Stimulated activated CD4-positive, alpha-beta T cell treated with anti-CD3 and anti-CD28 coated beads, Interleukin-15, amount 100 ng/mL, for 1 hour (primary cell): Measurements from ENCODE around the gene ALOX15.
"Not testable (repeated sequence)": the region's sequence is repeated elsewhere in the genome, so short reads cannot be mapped to it uniquely, and the experiment has no call there.

Experiments
- DNase-seq, 2 donors: peaks; one replicate each; pipeline ENCODE4 v3.0.0-alpha.2; 2020; ENCODE audit warnings: low read depth in 1 of 2, low spot score in 1 of 2

The ALOX15 gene

GRCh38 chr17:4594931-4595684 is 46.4 kb downstream of the ALOX15 start:
- DNase-seq, result peak in 1 of 2 donors; percentile 24

DNA sequence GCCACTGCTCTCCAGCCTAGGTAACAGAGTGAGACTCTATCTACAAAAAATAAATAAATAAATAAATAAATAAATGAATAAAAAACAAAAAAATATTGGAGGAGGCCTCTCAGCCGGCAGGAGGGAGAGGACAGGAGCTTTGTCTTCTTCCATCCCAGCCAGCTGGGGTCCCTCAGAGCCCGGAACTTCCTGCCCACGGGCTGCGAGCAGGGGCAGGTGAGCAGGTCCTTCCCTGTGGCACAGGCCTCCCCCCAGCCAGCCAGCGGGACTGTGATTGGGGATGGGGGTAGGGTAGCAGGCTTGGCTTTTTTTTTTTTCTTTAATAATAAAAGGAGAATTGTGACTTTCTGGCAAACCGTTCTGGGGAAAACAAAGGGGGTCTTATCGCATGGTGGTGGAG is 47.1 kb downstream of the ALOX15 start:
- DNase-seq, result no peak

DNA sequence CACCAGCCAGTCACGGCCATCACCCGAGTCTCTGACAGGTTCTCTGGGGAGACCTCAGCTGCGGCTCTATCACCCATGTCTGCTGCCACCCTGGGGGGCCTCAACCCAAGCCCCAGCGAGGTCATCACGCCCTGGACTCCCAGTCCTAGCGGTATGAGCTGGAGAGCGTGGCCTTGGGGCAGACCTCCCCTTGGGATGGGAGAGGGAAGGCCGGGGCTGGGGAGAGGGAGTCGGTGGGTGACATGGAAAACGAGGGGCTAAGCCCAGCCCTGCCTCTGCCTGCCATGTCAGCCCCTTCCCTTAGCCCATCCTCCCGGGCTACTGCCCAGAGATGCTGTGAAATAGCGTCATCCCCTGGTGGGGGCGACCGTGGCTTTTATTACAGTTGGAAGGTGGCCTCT is 48.5 kb downstream of the ALOX15 start:
- DNase-seq, result no peak

GRCh38 chr17:4592240-4593005 is 49.1 kb downstream of the ALOX15 start:
- no peak for DNase-seq

- no peak for DNase-seq
These were observed 49.9 kb downstream of the ALOX15 start for GRCh38 chr17:4591529-4591928.

DNA sequence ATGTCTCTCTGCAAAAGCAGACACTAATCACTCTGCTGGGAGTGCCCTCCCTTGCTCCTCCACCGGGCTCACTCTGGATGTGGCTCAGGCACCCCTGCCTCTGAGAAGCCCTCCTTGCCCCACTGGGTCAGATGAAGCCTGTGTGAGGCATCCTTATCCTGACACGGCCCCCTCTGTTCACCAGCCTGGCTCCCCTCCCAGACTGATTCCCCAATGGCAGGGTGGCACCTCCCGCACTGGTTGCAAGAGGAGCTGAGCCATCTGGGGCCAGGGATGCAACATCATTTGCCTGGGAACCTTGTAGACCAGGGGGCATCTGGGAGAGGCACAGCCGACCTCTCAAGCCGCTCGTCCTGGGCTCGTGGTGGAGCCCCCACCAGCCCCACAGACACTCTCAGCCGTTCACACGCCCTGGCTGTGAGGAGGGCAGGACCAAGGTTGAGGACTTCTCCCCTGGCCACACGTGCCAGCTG is 50.5 kb downstream of the ALOX15 start:
- DNase-seq, result no peak

DNA sequence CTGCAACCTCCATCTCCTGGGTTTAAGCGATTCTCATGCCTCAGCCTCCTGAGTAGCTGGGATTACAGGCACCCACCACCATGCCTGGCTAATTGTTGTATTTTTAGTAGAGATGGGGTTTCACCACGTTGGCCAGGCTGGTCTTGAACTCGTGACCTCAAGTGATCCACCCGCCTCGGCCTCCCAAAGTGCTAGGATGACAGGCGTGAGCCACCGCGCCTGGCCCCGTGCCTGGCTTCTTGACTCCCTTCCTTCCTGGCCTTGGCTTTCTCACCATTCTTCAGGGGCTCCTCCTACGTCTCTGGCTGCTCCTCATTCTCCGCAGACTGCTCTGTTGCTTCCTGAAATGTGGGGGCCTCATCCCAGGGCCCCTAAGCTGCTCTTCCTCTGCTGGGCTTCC is 51.4 kb downstream of the ALOX15 start:
- not testable (repeated sequence) for DNase-seq

GRCh38 chr17:4588898-4589625 is 52.4 kb downstream of the ALOX15 start:
- no peak for DNase-seq

DNA sequence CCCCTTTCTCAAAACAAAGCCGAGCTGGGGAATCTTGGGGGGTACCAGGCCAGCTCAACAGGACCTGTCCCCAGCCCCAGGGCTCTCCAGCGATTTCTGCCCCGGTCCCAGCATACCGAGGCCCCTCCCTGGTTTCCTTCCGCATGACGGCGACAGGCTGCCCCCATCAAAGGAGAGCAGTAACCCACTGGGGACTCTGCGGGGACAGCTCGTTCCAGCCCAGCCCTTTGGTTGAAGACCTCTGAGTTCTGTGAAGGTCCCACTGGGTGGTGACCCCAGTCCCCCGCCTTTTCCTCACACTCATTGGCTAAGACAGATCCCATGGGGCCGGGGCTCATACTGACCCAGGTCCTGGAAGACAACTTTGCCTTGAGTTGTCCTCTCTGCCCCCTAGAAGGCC is 53.1 kb downstream of the ALOX15 start:
- DNase-seq, result no peak

DNA sequence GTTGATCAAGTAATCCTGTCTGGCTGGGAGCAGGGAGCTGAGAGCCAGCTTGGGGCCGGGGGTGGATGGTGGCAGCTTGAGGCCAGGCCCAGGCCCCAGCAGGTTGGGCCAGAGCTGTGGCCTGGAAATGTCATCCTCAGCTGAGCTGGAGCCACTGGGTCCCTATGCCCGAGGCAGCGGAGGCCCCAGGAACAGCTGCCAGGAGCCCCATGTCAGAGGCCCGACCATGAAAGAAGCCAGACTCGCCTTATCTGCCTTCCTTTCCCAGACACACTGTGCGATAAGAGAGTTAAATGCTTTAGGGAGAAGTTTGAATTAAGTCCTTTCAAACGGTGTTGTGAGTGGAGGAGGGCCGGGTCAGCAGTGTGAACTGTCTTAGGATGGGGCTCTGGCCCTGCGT is 53.7 kb downstream of the ALOX15 start:
- DNase-seq, result no peak

DNA sequence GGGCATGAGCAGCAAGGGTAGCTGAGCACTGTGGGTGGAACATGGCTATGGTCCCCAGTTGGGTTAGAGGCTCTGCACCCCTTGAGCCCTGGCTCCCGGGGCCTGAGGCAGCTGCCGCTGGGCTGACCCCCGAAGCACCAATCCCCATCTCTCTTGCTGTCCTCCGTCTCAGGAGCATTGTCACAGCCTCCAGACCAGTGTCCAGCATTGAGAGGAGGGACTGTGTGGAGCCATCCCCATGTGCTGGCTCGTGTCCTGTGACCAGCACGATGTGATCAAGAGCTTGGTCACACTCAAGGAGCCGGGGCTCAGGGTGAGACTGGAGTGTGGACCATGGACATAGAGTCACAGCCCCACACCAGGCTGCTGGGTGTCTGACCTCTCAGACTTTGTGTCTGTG is 54.3 kb downstream of the ALOX15 start:
- DNase-seq, result no peak

DNA sequence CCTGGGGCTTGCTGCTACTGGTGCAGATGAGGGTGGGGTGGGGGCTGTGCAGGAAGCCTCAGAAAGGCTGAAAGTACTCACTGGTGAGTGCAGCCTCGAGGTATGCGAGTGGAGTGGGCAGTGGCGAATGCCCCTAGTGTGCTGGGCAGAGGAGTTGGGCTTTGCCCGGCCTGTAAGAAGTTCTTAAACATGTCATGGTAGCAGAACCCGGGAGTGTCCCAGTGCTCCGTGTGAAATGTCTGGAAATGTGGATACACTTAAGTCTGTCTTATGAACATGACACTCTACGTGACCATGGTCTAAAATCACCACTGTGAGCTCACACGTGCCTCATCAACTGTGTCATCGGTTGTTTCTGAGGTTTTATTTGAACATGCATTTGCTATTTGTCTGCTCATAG is 55.4 kb downstream of the ALOX15 start:
- no peak for DNase-seq

DNA sequence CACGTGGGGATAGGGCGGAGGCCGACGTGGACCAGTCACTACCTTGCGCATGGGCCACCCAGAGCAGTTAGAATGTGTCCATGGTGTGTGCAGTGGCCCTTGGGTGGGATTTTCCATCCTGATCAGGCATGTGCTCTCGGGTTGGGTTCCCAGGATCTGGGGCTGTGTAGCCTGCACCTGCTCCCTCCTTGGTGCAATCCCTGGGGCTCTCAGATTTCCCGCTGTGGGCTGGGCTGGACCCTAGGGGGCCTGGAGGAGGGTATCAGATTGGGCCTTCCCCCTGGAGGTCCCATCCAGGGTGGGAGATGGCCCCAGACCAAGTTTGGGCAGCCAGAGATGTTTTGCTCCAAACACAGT is 55.9 kb downstream of the ALOX15 start:
- DNase-seq, result no peak

DNA sequence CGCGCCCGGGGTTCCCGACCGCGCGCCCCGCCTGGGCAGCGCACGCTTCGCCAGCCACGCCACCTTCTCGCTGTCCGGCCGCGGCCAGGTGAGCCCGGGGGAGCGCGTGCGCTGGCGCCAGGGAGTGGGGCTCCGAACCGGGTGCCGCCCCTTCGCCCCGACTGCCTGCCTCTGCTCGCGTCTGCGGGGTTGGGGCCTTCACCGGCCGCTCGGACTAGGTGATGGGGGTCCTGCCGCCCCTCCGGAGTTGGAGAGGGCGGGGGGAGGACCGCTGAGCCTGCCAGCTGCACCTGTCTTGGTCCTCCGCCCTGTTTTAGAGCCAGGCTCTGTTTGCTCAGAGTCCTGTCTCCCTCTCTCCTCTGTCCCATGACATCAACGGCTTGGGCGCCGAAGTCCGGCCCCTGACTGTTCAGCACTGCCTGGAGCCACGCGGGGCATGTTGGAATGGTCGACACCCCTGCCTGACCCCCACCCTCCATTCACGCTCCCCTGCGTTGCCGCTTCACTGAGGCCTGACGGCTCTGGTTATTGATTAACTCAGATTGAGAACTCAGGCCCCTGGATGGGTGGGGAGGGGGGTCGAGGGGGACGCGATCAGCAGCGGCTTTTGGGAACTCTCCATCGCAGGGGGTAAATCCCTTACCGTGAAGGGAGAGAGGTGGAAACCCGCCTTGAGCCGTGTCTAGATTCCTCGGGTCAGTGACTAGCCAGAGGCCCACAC is 56.4 kb downstream of the ALOX15 start:
- no peak for DNase-seq

GRCh38 chr17:4584101-4584916 is 57.2 kb downstream of the ALOX15 start, which contains the start of gene SMTNL2:
Gene SMTNL2 (plus strand): TSS chr17:4584529. CDS start chr17:4584606, 77 bp downstream.
- no peak for DNase-seq

- DNase-seq, result no peak
These were observed 57.7 kb downstream of the ALOX15 start for GRCh38 chr17:4583782-4584100.

- DNase-seq, result no peak
These were observed 58.3 kb downstream of the ALOX15 start for GRCh38 chr17:4583206-4583605.

GRCh38 chr17:4582691-4583090 is 58.8 kb downstream of the ALOX15 start:
- DNase-seq, result no peak

DNA sequence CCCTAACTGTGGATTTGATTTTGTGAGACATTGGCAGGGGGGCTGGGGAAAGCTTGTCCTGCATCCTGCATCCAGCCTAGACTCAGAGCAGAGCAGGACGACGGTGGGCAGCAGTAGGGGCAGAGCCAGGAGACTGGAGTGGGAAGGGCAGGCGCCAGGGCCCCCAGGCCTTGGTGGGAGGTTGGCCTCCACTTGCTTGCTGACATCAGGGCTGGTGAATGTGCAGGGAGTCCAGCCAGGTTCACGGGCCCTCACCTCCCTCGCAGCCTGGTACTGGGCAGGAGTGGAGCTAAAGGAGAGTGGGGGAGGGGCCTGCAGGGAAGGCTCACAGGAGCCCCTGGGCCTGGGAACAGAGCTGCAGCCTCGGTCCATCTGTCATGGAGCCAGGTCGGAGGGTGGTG is 59.4 kb downstream of the ALOX15 start:
- no peak for DNase-seq
